GM10248 (cell line): Measurements from ENCODE around the gene METTL25B.

Experiments used
- CTCF ChIA-PET: fragments of 300-600 bp; sonication (Branson Sonifier 250); formaldehyde crosslinking; extraction: SDS; loops from one replicate; lab custom pipeline; 2021; ENCODE audit warnings: antibody characterized with exemption; lab: Yijun Ruan, JAX
- POLR2A ChIA-PET: fragments of 350-650 bp; sonication (Branson Sonifier 250); formaldehyde crosslinking; extraction: SDS; loops from one replicate; lab custom pipeline; 2020; ENCODE audit warnings: antibody characterized with exemption; lab: Yijun Ruan, JAX
- DNase-seq: peaks from one replicate; pipeline ENCODE4 v3.0.0; 2012; ENCODE audit errors: extremely low spot score
- CTCF ChIP-seq: IDR thresholded peaks from 2 replicates; pipeline ENCODE4 v1.5.1; 2012; ENCODE audit warnings: mild to moderate bottlenecking, low read depth; ENCODE audit errors: extremely low read depth, missing control alignments, control extremely low read depth

The METTL25B gene

GRCh38 chr1:156692441-156692924 lies 35.8 kb upstream of the METTL25B start:
- DNase-seq, result no peak

DNA sequence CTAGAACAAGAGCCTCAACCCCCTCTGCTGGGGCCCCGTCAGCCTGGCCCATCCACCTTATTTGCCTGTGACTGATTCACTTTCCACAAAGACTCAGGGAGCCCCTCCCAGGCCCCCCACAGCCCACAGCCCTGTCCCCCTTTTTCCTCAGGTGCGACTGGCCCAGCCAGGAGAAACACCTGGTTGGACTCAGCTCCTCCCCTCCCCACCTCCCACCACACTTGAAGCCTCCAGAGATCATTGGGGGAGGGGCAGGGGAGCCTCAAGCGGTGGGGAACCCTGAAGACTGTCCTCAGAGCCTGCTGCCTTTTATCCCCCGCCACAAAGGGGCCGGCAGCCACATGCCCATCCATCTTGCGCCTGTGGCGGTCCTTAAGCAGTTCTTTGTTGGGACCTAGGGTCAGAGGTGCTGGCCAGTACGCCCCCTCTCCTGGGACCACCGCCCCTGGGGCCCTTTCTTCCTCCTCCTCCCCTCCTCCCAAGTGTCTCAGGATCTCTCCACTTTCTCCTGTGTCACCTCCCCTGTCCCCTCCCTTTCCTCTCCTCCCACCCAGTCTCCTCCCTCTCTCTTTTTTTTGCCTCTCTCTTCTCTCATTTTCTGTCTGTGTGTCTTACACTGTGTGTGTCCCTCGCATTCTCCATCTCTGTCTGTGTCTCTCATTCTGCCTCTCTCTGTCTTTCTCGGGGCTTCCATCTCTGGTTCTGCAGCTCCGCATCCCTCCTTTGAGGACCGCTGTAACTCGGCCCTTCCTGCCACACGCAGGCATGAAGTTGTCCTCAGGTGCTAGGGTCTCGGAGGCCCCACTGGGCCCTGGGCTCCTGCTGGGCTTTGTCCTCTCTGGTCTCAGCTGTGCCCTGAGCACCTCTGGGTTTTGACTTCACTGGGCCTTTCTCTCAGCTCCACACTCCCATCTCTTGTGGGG lies 35.1 kb upstream of the METTL25B start:
- POLR2A ChIA-PET, result no interaction called here
- CTCF ChIA-PET, result interaction anchor here (0.7 to 25.5 kb wide), 8 partner anchors 16 to 198 kb away, joined by 3 to 597 read pairs (median 112); partner anchors contain the start of genes CRABP2, INSRR, ISG20L2 and METTL25B
- no peak for DNase-seq
- no peak for TF ChIP-seq CTCF

More at GRCh38 chr1:156692441-156692924, 35.8 kb upstream of the METTL25B start:
- ChIA-PET CTCF (interaction anchor here (0.9 to 25.5 kb wide), 11 partner anchors 15 to 235 kb away, joined by 3 to 597 read pairs (median 108); partner anchors contain the start of genes CRABP2, INSRR, ISG20L2 and METTL25B), POLR2A (no interaction called here)
- TF ChIP-seq CTCF, result no peak

- POLR2A ChIA-PET, result no interaction called here
These were observed 34.2 kb upstream of the METTL25B start for GRCh38 chr1:156693848-156694689.

DNA sequence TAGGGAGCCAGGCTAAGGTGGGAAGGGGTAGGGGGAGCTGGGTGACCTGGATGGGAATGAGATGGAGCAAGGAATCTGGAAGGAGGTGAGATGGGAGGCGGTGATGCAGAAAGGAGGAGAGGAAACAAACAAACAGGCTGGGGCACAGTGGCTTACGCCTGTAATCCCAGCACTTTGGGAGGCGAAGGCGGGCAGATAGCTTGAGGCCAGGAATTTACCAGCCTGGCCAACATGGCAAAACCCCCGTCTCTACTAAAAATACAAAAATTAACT lies 33.6 kb upstream of the METTL25B start:
- TF ChIP-seq CTCF, result no peak
- CTCF ChIA-PET, result interaction anchor here (1.1 to 21.8 kb wide), 5 partner anchors 16 to 216 kb away, joined by 3 to 597 read pairs (median 111); partner anchors contain the start of genes CRABP2, INSRR, ISG20L2 and METTL25B
- DNase-seq, result no peak
- POLR2A ChIA-PET, result no interaction called here

More at GRCh38 chr1:156693848-156694689, 34.2 kb upstream of the METTL25B start:
- CTCF ChIA-PET, result interaction anchor here (0.7 to 21.8 kb wide), 6 partner anchors 16 to 216 kb away, joined by 3 to 597 read pairs (median 60); partner anchors contain the start of genes CRABP2, INSRR, ISG20L2 and METTL25B
- no peak for DNase-seq
- no peak for TF ChIP-seq CTCF

GRCh38 chr1:156696755-156697154 lies 31.5 kb upstream of the METTL25B start:
- ChIA-PET CTCF (interaction anchor here (1.4 to 27.7 kb wide), 5 partner anchors 11 to 72 kb away, joined by 3 to 597 read pairs (median 345); partner anchors contain the start of genes CRABP2, ISG20L2, METTL25B and NES), POLR2A (no interaction called here)
- DNase-seq, result no peak

More at GRCh38 chr1:156696755-156697154, 31.5 kb upstream of the METTL25B start:
- no peak for TF ChIP-seq CTCF
